Activated CD4-positive, alpha-beta memory T cell treated with anti-CD3 and anti-CD28 coated beads for 36 hours (primary cell): ENCODE measurements around the gene ZNF765. TPM values are rescaled to one million over a fixed set of nuclear protein-coding genes. Genes with fewer than 3 reads are reported as not detected.
"Not testable (repeated sequence)": the region's sequence is repeated elsewhere in the genome, so short reads cannot be mapped to it uniquely, and the experiment has no call there.

Source experiments
- CTCF ChIA-PET: fragments of 350-600 bp; sonication (Branson Sonifier 250); formaldehyde crosslinking; loops from one replicate; lab custom pipeline; 2021; ENCODE audit warnings: antibody characterized with exemption, inconsistent platforms; lab: Charles Lee
- POLR2A ChIA-PET: fragments of 350-600 bp; sonication (Branson Sonifier 250); formaldehyde crosslinking; loops from one replicate; lab custom pipeline; 2021; ENCODE audit warnings: antibody characterized with exemption; lab: Charles Lee
- DNase-seq: peaks from one replicate; pipeline ENCODE4 v3.0.0-alpha.2; 2020
- H3K27ac Mint-ChIP-seq: one replicate; pipeline ENCODE4 v1.8.0; 2021; ENCODE audit warnings: mixed read lengths
- H3K27me3 Mint-ChIP-seq: one replicate; pipeline ENCODE4 v1.8.0; 2021; ENCODE audit warnings: mixed read lengths
- H3K36me3 Mint-ChIP-seq: one replicate; pipeline ENCODE4 v1.8.0; 2021; ENCODE audit warnings: mixed read lengths
- H3K4me1 Mint-ChIP-seq: one replicate; pipeline ENCODE4 v1.8.0; 2021; ENCODE audit warnings: low read depth, mixed read lengths
- H3K4me3 Mint-ChIP-seq: one replicate; pipeline ENCODE4 v1.8.0; 2021; ENCODE audit warnings: mild to moderate bottlenecking, mixed read lengths
- H3K9me3 Mint-ChIP-seq: one replicate; pipeline ENCODE4 v1.8.0; 2021; ENCODE audit warnings: mixed read lengths
- intact Hi-C: fragments of 100-400 bp; cut with micrococcal nuclease; formaldehyde crosslinking; loops from one replicate; pipeline ENCODE4 v1.15.1; 2023
- total RNA-seq, 2 experiments: library from RNA; stranded (reverse); gene quantifications; one replicate each; pipeline ENCODE4 v1.2.3, GENCODE V29; 2021

The ZNF765 gene
- total RNA-seq, 2 experiments from 2014 or later, result 8.2 to 8.7 TPM

GRCh38 chr19:53423680-53424079 is 28.7 kb downstream of the ZNF765 start:
- DNase-seq, H3K27me3 Mint-ChIP-seq, H3K27ac Mint-ChIP-seq, H3K36me3 Mint-ChIP-seq, H3K4me3 Mint-ChIP-seq, H3K9me3 Mint-ChIP-seq, intact Hi-C loops, H3K4me1 Mint-ChIP-seq, POLR2A ChIA-PET: not testable (repeated sequence)
- CTCF ChIA-PET, result interaction anchor here (1.9 kb wide), 1 partner anchor 369 kb away, joined by 7 read pairs; no protein-coding TSS in a partner anchor

- Mint-ChIP-seq H3K9me3 (no peaks in the 10 kb centered on the region), H3K36me3 (no peaks in the 10 kb centered on the region), H3K4me1 (no peaks in the 10 kb centered on the region), H3K4me3 (no peak overlapping the region), H3K27ac (no peak overlapping the region), H3K27me3 (no peaks in the 10 kb centered on the region)
- POLR2A ChIA-PET, result interaction anchor here (0.6 to 0.7 kb wide), 2 partner anchors 52 to 1227 kb away, joined by 3 to 5 read pairs; no protein-coding TSS in a partner anchor
- CTCF ChIA-PET, result interaction anchor here (0.6 to 2.1 kb wide), 18 partner anchors 9 to 1773 kb away, joined by 3 to 31 read pairs (median 4); no protein-coding TSS in a partner anchor
- intact Hi-C loops, result loop anchor here (1.0 to 5.0 kb wide), 2 partner anchors 87 to 321 kb away; no protein-coding TSS in a partner anchor
- peak; percentile 77 for DNase-seq
Observed at GRCh38 chr19:53424968-53425597, 30.1 kb downstream of the ZNF765 start.

- Mint-ChIP-seq H3K9me3 (peaks cover 11% of the 10 kb centered on the region), H3K36me3 (peaks cover 37% of the 10 kb centered on the region), H3K27ac (peak within 1 kb of the TSS; percentile 88), H3K4me1 (peaks cover 22% of the 10 kb centered on the region), H3K4me3 (peak within 1 kb of the TSS; percentile 84), H3K27me3 (no peaks in the 10 kb centered on the region)
- ChIA-PET POLR2A (no interaction called here), CTCF (interaction anchor here (0.7 to 1.1 kb wide), 2 partner anchors 81 to 86 kb away, joined by 3 read pairs; no protein-coding TSS in a partner anchor)
- intact Hi-C loops, result loop anchor here (2.0 to 5.0 kb wide), 3 partner anchors 35 to 234 kb away; partner anchors contain the start of gene ZNF813
- DNase-seq, result peak; percentile 98
Observed at GRCh38 chr19:53431399-53432087, 36.6 kb downstream of the ZNF765 start, which contains the start of gene ZNF761. ZNF761 (plus strand) TSS chr19:53431984; CDS start chr19:53447269, 15,285 bp downstream.

GRCh38 chr19:53432088-53432661 is 37.2 kb downstream of the ZNF765 start:
- Mint-ChIP-seq H3K9me3 (peaks cover 15% of the 10 kb centered on the region), H3K36me3 (peaks cover 44% of the 10 kb centered on the region), H3K27me3 (no peaks in the 10 kb centered on the region), H3K27ac (peak overlapping the region; percentile 88), H3K4me1 (peaks cover 22% of the 10 kb centered on the region), H3K4me3 (peak overlapping the region; percentile 84)
- ChIA-PET CTCF (interaction anchor here (0.7 kb wide), 1 partner anchor 85 kb away, joined by 3 read pairs; no protein-coding TSS in a partner anchor), POLR2A (no interaction called here)
- peak; percentile 44 for DNase-seq
- intact Hi-C loops, result loop anchor here (5.0 kb wide), 2 partner anchors 120 to 235 kb away; no protein-coding TSS in a partner anchor

GRCh38 chr19:53443809-53444208 is 48.9 kb downstream of the ZNF765 start:
- peaks cover 85% of the 10 kb centered on the region for H3K36me3 Mint-ChIP-seq
- H3K4me1 Mint-ChIP-seq, H3K4me3 Mint-ChIP-seq, H3K27me3 Mint-ChIP-seq, CTCF ChIA-PET, POLR2A ChIA-PET, intact Hi-C loops, DNase-seq, H3K27ac Mint-ChIP-seq: not testable (repeated sequence)
- H3K9me3 Mint-ChIP-seq, result peaks cover 70% of the 10 kb centered on the region

- CTCF ChIA-PET, intact Hi-C loops, DNase-seq, H3K4me1 Mint-ChIP-seq, POLR2A ChIA-PET, H3K27me3 Mint-ChIP-seq, H3K27ac Mint-ChIP-seq, H3K4me3 Mint-ChIP-seq: not testable (repeated sequence)
- peaks cover 66% of the 10 kb centered on the region for H3K9me3 Mint-ChIP-seq
- peaks cover 88% of the 10 kb centered on the region for H3K36me3 Mint-ChIP-seq
Observed at GRCh38 chr19:53447196-53447595, 52.2 kb downstream of the ZNF765 start.

GRCh38 chr19:53455828-53456227 is 60.9 kb downstream of the ZNF765 start:
- ChIA-PET CTCF (no interaction called here), POLR2A (no interaction called here)
- H3K9me3 Mint-ChIP-seq, result peaks cover 86% of the 10 kb centered on the region
- DNase-seq, result no peak
- intact Hi-C loops, result no loop called here
- H3K4me3 Mint-ChIP-seq, result no peak overlapping the region
- no peaks in the 10 kb centered on the region for H3K4me1 Mint-ChIP-seq
- no peak overlapping the region for H3K27ac Mint-ChIP-seq
- H3K36me3 Mint-ChIP-seq, result peaks cover 79% of the 10 kb centered on the region
- H3K27me3 Mint-ChIP-seq, result no peaks in the 10 kb centered on the region

- H3K27ac Mint-ChIP-seq, intact Hi-C loops: not testable (repeated sequence)
Observed at GRCh38 chr19:53460131-53460721, 65.3 kb downstream of the ZNF765 start.

GRCh38 chr19:53461866-53462265 is 66.9 kb downstream of the ZNF765 start:
- intact Hi-C loops, result no loop called here
- H3K36me3 Mint-ChIP-seq, result peaks cover 40% of the 10 kb centered on the region
- H3K4me1 Mint-ChIP-seq, result peaks cover 2% of the 10 kb centered on the region
- H3K4me3 Mint-ChIP-seq, result no peak overlapping the region
- peaks cover 13% of the 10 kb centered on the region for H3K27me3 Mint-ChIP-seq
- no peak overlapping the region for H3K27ac Mint-ChIP-seq
- ChIA-PET POLR2A (no interaction called here), CTCF (no interaction called here)
- DNase-seq, result no peak
- peaks cover 64% of the 10 kb centered on the region for H3K9me3 Mint-ChIP-seq

More at GRCh38 chr19:53460131-53460721, 65.3 kb downstream of the ZNF765 start:
- H3K4me3 Mint-ChIP-seq, DNase-seq, POLR2A ChIA-PET, CTCF ChIA-PET, H3K4me1 Mint-ChIP-seq: not testable (repeated sequence)
- peaks cover 57% of the 10 kb centered on the region for H3K36me3 Mint-ChIP-seq
- H3K27me3 Mint-ChIP-seq, result peaks cover 13% of the 10 kb centered on the region
- H3K9me3 Mint-ChIP-seq, result peaks cover 81% of the 10 kb centered on the region

GRCh38 chr19:53462861-53463260 is 67.9 kb downstream of the ZNF765 start:
- Mint-ChIP-seq H3K9me3 (peaks cover 55% of the 10 kb centered on the region), H3K27ac (no peak overlapping the region), H3K4me3 (no peak overlapping the region), H3K36me3 (peaks cover 36% of the 10 kb centered on the region), H3K27me3 (peaks cover 13% of the 10 kb centered on the region), H3K4me1 (peaks cover 5% of the 10 kb centered on the region)
- ChIA-PET CTCF (no interaction called here), POLR2A (no interaction called here)
- intact Hi-C loops, result no loop called here
- DNase-seq, result no peak

- peak; percentile 35 for DNase-seq
- H3K9me3 Mint-ChIP-seq, result peaks cover 51% of the 10 kb centered on the region
- peaks cover 32% of the 10 kb centered on the region for H3K36me3 Mint-ChIP-seq
- no peak overlapping the region for H3K4me3 Mint-ChIP-seq
- ChIA-PET POLR2A (no interaction called here), CTCF (no interaction called here)
- H3K27ac Mint-ChIP-seq, result no peak overlapping the region
- peaks cover 13% of the 10 kb centered on the region for H3K27me3 Mint-ChIP-seq
- intact Hi-C loops, result no loop called here
- H3K4me1 Mint-ChIP-seq, result peaks cover 7% of the 10 kb centered on the region
Observed at GRCh38 chr19:53463263-53463662, 68.3 kb downstream of the ZNF765 start.
